GM12892 (cell line): ENCODE measurements around the gene IFIT3. TPM values are rescaled to one million over a fixed set of nuclear protein-coding genes. Genes with fewer than 3 reads are reported as not detected.
A peak's percentile ranks its signal among the peaks of the same experiment; 100 is the strongest.
"Not testable (repeated sequence)": the region's sequence is repeated elsewhere in the genome, so short reads cannot be mapped to it uniquely, and the experiment has no call there.

Experiments
- DNase-seq: peaks from one replicate; pipeline ENCODE4 v3.0.0; 2011; ENCODE audit not compliant: insufficient read length
- FAIRE-seq: peaks from 2 replicates; lab custom pipeline; 2011; peaks lifted over from hg19 to GRCh38; lab: Jason Lieb, UNC
- POLR2A ChIP-seq: IDR thresholded peaks from 2 replicates; pipeline ENCODE4 v1.6.1; 2011; ENCODE audit warnings: low read depth, low read length, control low read depth
- POLR2AphosphoS5 ChIP-seq: IDR thresholded peaks from 2 replicates; pipeline ENCODE4 v1.6.1; 2011; ENCODE audit warnings: low read depth, low read length, control low read depth
- TAF1 ChIP-seq: IDR thresholded peaks from 2 replicates; pipeline ENCODE4 v1.6.1; 2011; ENCODE audit warnings: low read depth, mild to moderate bottlenecking, control low read depth, low read length, borderline replicate concordance
- polyA plus RNA-seq: library from polyadenylated mRNA; unstranded; fragments of >200 nt; gene quantifications from one replicate; pipeline ENCODE4 v1.2.1, GENCODE V29; 2012; ENCODE audit warnings: missing spikeins, inconsistent platforms; ENCODE audit not compliant: missing spikeins

IFIT3 gene
- polyA plus RNA-seq = 54.9 TPM

DNA sequence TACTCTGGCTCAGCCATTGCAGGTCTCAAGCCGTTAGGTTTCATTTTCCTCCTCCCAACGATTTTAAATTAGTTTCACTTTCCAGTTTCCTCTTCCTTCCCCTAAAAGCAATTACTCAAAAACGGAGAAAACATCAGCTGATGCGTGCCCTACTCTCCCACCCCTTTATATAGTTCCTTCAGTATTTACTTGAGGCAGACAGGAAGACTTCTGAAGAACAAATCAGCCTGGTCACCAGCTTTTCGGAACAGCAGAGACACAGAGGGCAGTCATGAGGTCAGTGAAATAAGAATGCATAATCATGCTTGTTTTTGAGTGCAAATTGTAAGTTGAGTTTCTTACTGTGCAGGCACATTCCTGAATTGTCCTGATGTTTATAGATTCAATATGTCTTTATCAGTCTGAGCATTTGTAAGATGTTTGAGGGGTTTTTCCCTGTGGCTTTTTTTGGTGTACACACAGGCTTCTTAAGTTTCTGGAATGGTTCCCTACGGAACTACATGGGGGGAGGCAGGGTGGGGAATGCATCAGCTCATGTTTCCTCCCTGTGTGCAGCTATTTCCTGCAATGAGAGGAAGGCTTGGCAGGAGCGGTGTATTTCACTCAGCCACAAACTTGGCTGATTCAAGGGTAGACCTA lies at the start of gene IFIT3:
TSS of gene IFIT3 (plus strand) at position 195 of the 639 bp plus-strand sequence. CDS start at position 272, 77 bp downstream.
- peak; percentile 74 for FAIRE-seq
- DNase-seq = no peak
- TF ChIP-seq POLR2A = peak; percentile 51
- TF ChIP-seq POLR2AphosphoS5 = no peak
- no peak for TF ChIP-seq TAF1

DNA sequence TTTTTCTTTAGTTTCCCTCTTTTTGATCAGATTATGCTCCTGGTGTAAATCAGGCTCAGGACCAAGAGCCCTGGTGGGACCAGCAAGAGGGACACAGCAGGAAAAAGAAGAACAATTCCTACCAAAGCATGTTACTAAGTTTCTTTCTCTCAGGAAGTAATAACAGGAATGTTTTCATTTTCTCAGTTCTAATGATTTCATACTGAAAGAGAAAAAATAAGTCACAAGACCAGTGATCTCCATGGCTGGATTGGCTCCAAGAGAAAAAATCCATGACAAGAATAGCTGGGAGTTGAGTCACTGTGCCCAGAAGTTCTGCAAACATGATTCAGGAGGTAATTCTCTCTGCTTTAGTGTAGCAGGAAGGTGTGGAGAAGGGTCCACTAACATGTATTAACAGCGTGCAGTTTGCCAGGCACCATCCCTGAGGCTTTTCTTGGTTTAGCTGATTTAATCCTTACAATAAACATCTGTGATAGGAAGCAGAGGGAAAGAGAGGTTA lies 49.7 kb upstream of the IFIT3 start:
- DNase-seq = no peak
- TF ChIP-seq TAF1 (no peak), POLR2A (no peak), POLR2AphosphoS5 (no peak)
- no peak for FAIRE-seq

DNA sequence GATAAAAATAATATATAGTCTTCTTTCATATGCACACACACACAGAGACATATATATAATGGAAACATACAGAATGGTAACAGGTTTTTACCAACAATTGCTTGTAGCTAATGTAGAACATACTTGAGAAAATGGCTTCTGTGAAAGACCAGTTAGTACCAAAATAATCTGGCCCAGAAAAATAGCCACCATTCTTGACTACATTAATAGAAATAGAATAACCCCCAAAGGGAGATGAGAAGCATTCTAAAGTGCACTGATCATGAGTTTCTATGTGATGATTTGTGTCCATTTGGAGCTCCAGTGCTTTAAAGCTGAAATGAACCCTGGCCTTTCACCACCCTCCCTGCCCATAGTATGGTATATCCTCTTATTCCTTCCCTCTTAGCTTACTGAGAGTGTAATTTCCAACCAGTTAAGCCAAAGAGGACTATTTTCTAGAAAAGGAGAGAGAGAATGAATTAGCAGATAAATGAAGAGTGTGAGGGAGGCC lies 48.9 kb upstream of the IFIT3 start:
- FAIRE-seq = no peak
- DNase-seq = no peak
- TF ChIP-seq POLR2AphosphoS5 (no peak), TAF1 (no peak), POLR2A (no peak)

- DNase-seq (no peak), FAIRE-seq (no peak)
- TF ChIP-seq TAF1 = no peak
Measured at GRCh38 chr10:89279421-89279869, 48.4 kb upstream of the IFIT3 start.

GRCh38 chr10:89280508-89280907 lies 47.3 kb upstream of the IFIT3 start:
- TF ChIP-seq POLR2A (no peak), TAF1 (no peak), POLR2AphosphoS5 (no peak)
- FAIRE-seq (no peak), DNase-seq (no peak)

GRCh38 chr10:89281606-89282395 lies 46.0 kb upstream of the IFIT3 start:
- DNase-seq = no peak
- no peak for FAIRE-seq
- no peak for TF ChIP-seq POLR2AphosphoS5
- no peak for TF ChIP-seq POLR2A
- TF ChIP-seq TAF1 = no peak

DNA sequence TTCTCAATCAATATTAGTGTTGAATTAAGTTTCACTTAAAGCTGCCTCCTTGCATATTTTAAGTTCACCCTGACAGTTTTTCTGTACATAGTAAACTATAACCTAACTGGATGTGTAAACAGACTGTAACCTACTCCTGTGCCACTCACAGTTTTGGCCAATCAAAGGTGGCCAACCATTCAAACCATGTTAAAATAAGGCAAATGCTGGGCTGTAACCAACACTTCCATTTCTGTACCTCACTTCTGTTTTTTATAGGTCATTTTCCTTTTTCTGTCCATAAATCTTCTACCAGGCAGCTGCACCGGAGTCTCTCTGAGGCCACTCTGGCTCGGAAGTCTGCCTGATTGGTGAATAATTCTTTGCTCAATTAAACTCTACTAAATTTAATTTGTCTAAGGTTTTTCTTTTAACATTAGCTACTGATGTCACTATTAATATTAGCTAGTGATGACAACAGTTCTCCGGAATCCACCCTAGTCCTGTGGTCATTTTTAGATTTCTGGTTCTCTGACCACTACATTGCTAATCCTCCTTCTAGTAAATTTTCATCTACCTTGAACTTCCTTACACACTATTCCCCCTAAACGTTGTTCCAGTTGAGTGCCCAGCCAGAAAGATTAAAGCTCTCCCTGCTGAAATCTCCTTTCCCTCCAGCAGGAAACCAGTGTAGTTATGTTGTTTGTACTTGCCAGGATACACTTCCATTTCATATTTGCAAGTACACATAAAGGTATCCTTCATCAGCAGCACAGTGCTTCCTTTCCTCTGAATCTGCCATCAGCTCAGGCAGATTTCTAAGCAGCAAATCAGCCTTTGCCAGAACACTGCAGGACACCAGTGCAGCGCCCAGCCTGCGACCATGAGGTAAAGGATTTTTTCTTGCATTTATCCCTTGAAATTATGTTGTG lies 44.5 kb upstream of the IFIT3 start:
- no peak for DNase-seq
- FAIRE-seq = no peak
- TF ChIP-seq TAF1 (no peak), POLR2A (no peak), POLR2AphosphoS5 (no peak)

DNA sequence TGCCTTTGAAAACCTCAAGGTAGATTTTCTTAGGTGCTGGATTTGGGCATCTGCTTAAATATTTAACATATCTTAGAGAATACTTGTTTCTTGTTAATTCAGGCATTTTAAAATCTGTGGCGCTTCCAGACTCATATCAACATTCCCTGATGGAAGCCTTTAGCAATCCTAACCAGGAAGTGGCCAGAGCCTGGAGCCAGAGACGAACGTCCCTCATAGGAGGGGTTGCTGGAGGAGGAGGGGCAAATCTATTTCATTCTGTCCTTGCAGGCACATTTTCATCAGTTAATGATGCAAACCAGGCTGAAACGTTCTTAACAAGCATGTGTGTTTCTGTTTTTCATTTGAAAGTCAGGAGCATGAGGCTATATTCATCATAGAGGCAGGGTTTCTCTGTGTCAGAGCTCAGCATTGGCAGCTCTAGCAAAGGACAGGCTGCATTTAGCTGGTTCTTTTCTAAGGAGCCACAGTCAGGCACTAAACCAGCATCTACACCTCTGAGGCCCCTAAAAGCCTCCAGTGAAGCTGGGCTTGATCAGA lies 43.8 kb upstream of the IFIT3 start:
- TF ChIP-seq POLR2A (no peak), TAF1 (no peak), POLR2AphosphoS5 (no peak)
- DNase-seq = no peak
- no peak for FAIRE-seq

DNA sequence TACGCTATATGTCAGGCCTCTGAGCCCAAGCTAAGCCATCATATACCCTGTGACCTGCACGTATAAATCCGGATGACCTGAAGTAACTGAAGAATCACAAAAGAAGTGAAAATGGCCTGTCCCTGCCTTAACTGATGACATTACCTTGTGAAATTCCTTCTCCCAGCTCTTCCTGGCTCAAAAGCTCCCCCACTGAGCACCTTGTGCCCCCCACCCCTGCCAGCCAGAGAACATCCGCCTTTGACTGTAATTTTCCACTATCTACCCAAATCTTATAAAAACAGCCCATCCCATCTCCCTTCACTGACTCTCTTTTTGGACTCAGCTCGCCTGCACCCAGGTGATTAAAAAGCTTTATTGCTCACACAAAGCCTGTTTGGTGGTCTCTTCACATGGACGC lies 43.1 kb upstream of the IFIT3 start:
- not testable (repeated sequence) for FAIRE-seq, DNase-seq

GRCh38 chr10:89285303-89285702 lies 42.5 kb upstream of the IFIT3 start:
- not testable (repeated sequence) for DNase-seq, FAIRE-seq

DNA sequence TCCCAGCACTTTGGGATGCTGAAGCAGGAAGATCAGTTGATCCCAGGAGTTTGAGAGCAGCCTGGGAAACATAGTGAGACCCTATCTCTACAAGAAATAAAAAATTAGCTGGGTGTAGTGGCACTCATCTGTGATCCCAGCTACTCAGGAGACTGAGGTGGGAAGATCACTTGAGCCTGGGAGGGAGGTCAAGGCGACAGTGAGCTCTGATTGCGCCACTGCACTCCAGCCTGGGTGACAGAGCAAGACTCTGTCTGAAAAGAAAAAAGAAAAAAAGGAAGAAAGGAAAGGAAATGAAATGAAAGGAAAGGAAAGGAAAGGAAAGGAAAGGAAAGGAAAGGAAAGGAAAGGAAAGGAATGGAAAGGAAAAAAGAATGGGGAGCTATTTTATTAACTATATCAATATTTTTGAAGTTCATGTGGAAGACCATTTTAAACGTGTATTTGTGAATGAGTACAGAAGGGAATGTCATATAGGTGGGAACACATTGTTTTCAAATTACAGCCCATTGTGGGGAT lies 33.0 kb upstream of the IFIT3 start:
- DNase-seq = no peak
- no peak for TF ChIP-seq POLR2AphosphoS5
- TF ChIP-seq TAF1 = no peak
- no peak for TF ChIP-seq POLR2A

More for the DNA sequence above, 33.0 kb upstream of the IFIT3 start:
- FAIRE-seq = no peak
